Measurements from ENCODE around the gene MRPS9.

MRPS9 gene

GRCh38 chr2:105144152-105144940, 106.5 kb downstream of the MRPS9 start:
- H4K20me1 ChIP-seq (ENCODE audit: insufficient read depth, low read length) = no peaks in the 10 kb centered on the region
- no peaks in the 10 kb centered on the region for H3K4me1 ChIP-seq (ENCODE audit: insufficient read depth, low read length)
- no peak for TF ChIP-seq CTCF (IDR thresholded peaks at IDR 0.05; ENCODE audit: borderline replicate concordance, extremely low read depth, low read length, poor library complexity, severe bottlenecking)
- no peak for TF ChIP-seq EZH2 (IDR thresholded peaks at IDR 0.05; ENCODE audit: borderline replicate concordance, low read depth, low read length, severe bottlenecking)
- no peaks in the 10 kb centered on the region for H3K36me3 ChIP-seq (ENCODE audit: insufficient read depth, low read length)
- H3K79me2 ChIP-seq (ENCODE audit: insufficient read depth, low read length) = no peaks in the 10 kb centered on the region
- ATAC-seq (ENCODE audit: insufficient read depth, low read depth) (no peak), DNase-seq (no peak)
- no peak overlapping the region for H3K27ac ChIP-seq (ENCODE audit: low read length)
- no peak overlapping the region for H3K9ac ChIP-seq (ENCODE audit: low read depth, low read length)
- peaks cover 5% of the 10 kb centered on the region for H3K27me3 ChIP-seq (ENCODE audit: insufficient read depth, low read length, poor library complexity)
- H3K4me2 ChIP-seq (ENCODE audit: insufficient read depth, low read length) = no peak overlapping the region
- H2AFZ ChIP-seq (ENCODE audit: low read depth, low read length) = no peak overlapping the region
- H3K4me3 ChIP-seq (ENCODE audit: low read depth in 1 of 2, low read length in 2 of 2) = no peak overlapping the region
- no peaks in the 10 kb centered on the region for H3K9me3 ChIP-seq (ENCODE audit: insufficient read depth, low read length, severe bottlenecking)

- H3K27me3 ChIP-seq (ENCODE audit: insufficient read depth, low read length, poor library complexity) = peaks cover 4% of the 10 kb centered on the region
- DNase-seq = no peak
Observed at GRCh38 chr2:105144941-105145300, 107.1 kb downstream of the MRPS9 start.

GRCh38 chr2:105149272-105149671, 111.4 kb downstream of the MRPS9 start:
- Histone ChIP-seq H3K36me3 (ENCODE audit: insufficient read depth, low read length) (no peaks in the 10 kb centered on the region), H3K9me3 (ENCODE audit: insufficient read depth, low read length, severe bottlenecking) (no peaks in the 10 kb centered on the region), H3K4me2 (ENCODE audit: insufficient read depth, low read length) (no peak overlapping the region), H2AFZ (ENCODE audit: low read depth, low read length) (no peak overlapping the region), H3K79me2 (ENCODE audit: insufficient read depth, low read length) (no peaks in the 10 kb centered on the region), H4K20me1 (ENCODE audit: insufficient read depth, low read length) (no peaks in the 10 kb centered on the region), H3K4me3 (ENCODE audit: low read depth in 1 of 2, low read length in 2 of 2) (no peak overlapping the region), H3K27me3 (ENCODE audit: insufficient read depth, low read length, poor library complexity) (peaks cover 4% of the 10 kb centered on the region), H3K9ac (ENCODE audit: low read depth, low read length) (no peak overlapping the region), H3K4me1 (ENCODE audit: insufficient read depth, low read length) (no peaks in the 10 kb centered on the region), H3K27ac (ENCODE audit: low read length) (no peak overlapping the region)
- TF ChIP-seq EZH2 (IDR thresholded peaks at IDR 0.05; ENCODE audit: borderline replicate concordance, low read depth, low read length, severe bottlenecking) (no peak), CTCF (IDR thresholded peaks at IDR 0.05; ENCODE audit: borderline replicate concordance, extremely low read depth, low read length, poor library complexity, severe bottlenecking) (no peak)
- ATAC-seq (ENCODE audit: insufficient read depth, low read depth) (no peak), DNase-seq (no peak)

More at GRCh38 chr2:105144941-105145300, 107.1 kb downstream of the MRPS9 start:
- no peak for ATAC-seq (ENCODE audit: insufficient read depth, low read depth)
- Histone ChIP-seq H3K79me2 (ENCODE audit: insufficient read depth, low read length) (no peaks in the 10 kb centered on the region), H3K9me3 (ENCODE audit: insufficient read depth, low read length, severe bottlenecking) (no peaks in the 10 kb centered on the region), H3K4me1 (ENCODE audit: insufficient read depth, low read length) (no peaks in the 10 kb centered on the region), H3K4me3 (ENCODE audit: low read depth in 1 of 2, low read length in 2 of 2) (no peak overlapping the region), H3K4me2 (ENCODE audit: insufficient read depth, low read length) (no peak overlapping the region), H2AFZ (ENCODE audit: low read depth, low read length) (no peak overlapping the region), H3K36me3 (ENCODE audit: insufficient read depth, low read length) (no peaks in the 10 kb centered on the region), H4K20me1 (ENCODE audit: insufficient read depth, low read length) (no peaks in the 10 kb centered on the region), H3K9ac (ENCODE audit: low read depth, low read length) (no peak overlapping the region), H3K27ac (ENCODE audit: low read length) (no peak overlapping the region)
- TF ChIP-seq CTCF (IDR thresholded peaks at IDR 0.05; ENCODE audit: borderline replicate concordance, extremely low read depth, low read length, poor library complexity, severe bottlenecking) (no peak), EZH2 (IDR thresholded peaks at IDR 0.05; ENCODE audit: borderline replicate concordance, low read depth, low read length, severe bottlenecking) (no peak)

All from DND-41 (cell line).